Activated CD8-positive, alpha-beta memory T cell treated with anti-CD3 and anti-CD28 coated beads, Interleukin-2, amount 10 ng/mL, durations not matched to agents 7 days and 5 days (primary cell): ENCODE measurements around the gene LENG9. TPM values are rescaled to one million over a fixed set of nuclear protein-coding genes. Genes with fewer than 3 reads are reported as not detected.
"Not testable (repeated sequence)": the region's sequence is repeated elsewhere in the genome, so short reads cannot be mapped to it uniquely, and the experiment has no call there.

Experiments used
- ATAC-seq: fragments of 150-1000 bp; cut with Tn5 transposase; one replicate; pipeline ENCODE4 v1.10.0; 2021; ENCODE audit warnings: moderate library complexity
- CTCF ChIA-PET: fragments of 350-600 bp; sonication (Branson Sonifier 250); formaldehyde crosslinking; loops from one replicate; lab custom pipeline; 2021; ENCODE audit warnings: antibody characterized with exemption; lab: Charles Lee
- DNase-seq: peaks from one replicate; pipeline ENCODE4 v3.0.0-alpha.2; 2020
- H3K27ac Mint-ChIP-seq: one replicate; pipeline ENCODE4 v1.8.0; 2021; ENCODE audit warnings: mild to moderate bottlenecking, mixed read lengths
- H3K27me3 Mint-ChIP-seq: one replicate; pipeline ENCODE4 v1.8.0; 2021; ENCODE audit warnings: mixed read lengths
- H3K36me3 Mint-ChIP-seq: one replicate; pipeline ENCODE4 v1.8.0; 2021; ENCODE audit warnings: mild to moderate bottlenecking, mixed read lengths
- H3K4me1 Mint-ChIP-seq: one replicate; pipeline ENCODE4 v1.8.0; 2021; ENCODE audit warnings: mixed read lengths
- H3K4me3 Mint-ChIP-seq: one replicate; pipeline ENCODE4 v1.8.0; 2021; ENCODE audit warnings: mild to moderate bottlenecking, moderate library complexity, mixed read lengths
- H3K9me3 Mint-ChIP-seq: one replicate; pipeline ENCODE4 v1.8.0; 2022; ENCODE audit warnings: low read depth, mixed read lengths
- total RNA-seq, 2 experiments: library from RNA; stranded (reverse); gene quantifications; one replicate each; pipeline ENCODE4 v1.2.3, GENCODE V29; 2021

LENG9 gene
- total RNA-seq, 2 experiments from 2014 or later = 6.3 to 7.2 TPM

- peaks cover 55% of the 10 kb centered on the region for H3K27me3 Mint-ChIP-seq
- CTCF ChIA-PET = interaction anchor here (1.0 to 1.9 kb wide), 3 partner anchors 9 to 204 kb away, joined by 3 to 7 read pairs (median 3); no protein-coding TSS in a partner anchor
- H3K4me1 Mint-ChIP-seq = peaks cover 4% of the 10 kb centered on the region
- H3K27ac Mint-ChIP-seq = no peak within 1 kb of the TSS
- H3K4me3 Mint-ChIP-seq = no peak within 1 kb of the TSS
- DNase-seq (no peak), ATAC-seq (peak; percentile 36)
- H3K9me3 Mint-ChIP-seq = no peaks in the 10 kb centered on the region
- H3K36me3 Mint-ChIP-seq = no peaks in the 10 kb centered on the region
Observed at GRCh38 chr19:54473071-54473891, 9.7 kb upstream of the LENG9 start, which contains the start of gene CDC42EP5. Gene CDC42EP5 (minus strand): TSS chr19:54473296. CDS start chr19:54465547, 7,749 bp downstream.

- Mint-ChIP-seq H3K36me3 (no peaks in the 10 kb centered on the region), H3K4me3 (no peak overlapping the region), H3K27ac (no peak overlapping the region), H3K27me3 (peaks cover 43% of the 10 kb centered on the region), H3K9me3 (no peaks in the 10 kb centered on the region), H3K4me1 (peaks cover 4% of the 10 kb centered on the region)
- DNase-seq = no peak
- CTCF ChIA-PET = no interaction called here
- peak; percentile 47 for ATAC-seq
Observed at GRCh38 chr19:54470991-54471782, 7.6 kb upstream of the LENG9 start.

- H3K4me1 Mint-ChIP-seq = peaks cover 4% of the 10 kb centered on the region
- no peak overlapping the region for H3K27ac Mint-ChIP-seq
- H3K4me3 Mint-ChIP-seq = no peak overlapping the region
- CTCF ChIA-PET = interaction anchor here (2.0 kb wide), 1 partner anchor 9 kb away, joined by 7 read pairs; no protein-coding TSS in a partner anchor
- peaks cover 47% of the 10 kb centered on the region for H3K27me3 Mint-ChIP-seq
- no peaks in the 10 kb centered on the region for H3K9me3 Mint-ChIP-seq
- ATAC-seq (no peak), DNase-seq (no peak)
- no peaks in the 10 kb centered on the region for H3K36me3 Mint-ChIP-seq
Observed at GRCh38 chr19:54470276-54470887, 6.8 kb upstream of the LENG9 start.

GRCh38 chr19:54469496-54469934 is 5.9 kb upstream of the LENG9 start:
- Mint-ChIP-seq H3K4me1 (peaks cover 4% of the 10 kb centered on the region), H3K27ac (no peak overlapping the region), H3K27me3 (peaks cover 47% of the 10 kb centered on the region), H3K9me3 (no peaks in the 10 kb centered on the region), H3K4me3 (no peak overlapping the region), H3K36me3 (no peaks in the 10 kb centered on the region)
- DNase-seq (no peak), ATAC-seq (no peak)
- CTCF ChIA-PET = interaction anchor here (2.0 kb wide), 1 partner anchor 10 kb away, joined by 7 read pairs; no protein-coding TSS in a partner anchor

GRCh38 chr19:54466110-54466480 is 2.5 kb upstream of the LENG9 start:
- peaks cover 21% of the 10 kb centered on the region for H3K4me1 Mint-ChIP-seq
- peak overlapping the region; percentile 22 for H3K4me3 Mint-ChIP-seq
- H3K36me3 Mint-ChIP-seq, ATAC-seq, DNase-seq, H3K27ac Mint-ChIP-seq, H3K9me3 Mint-ChIP-seq: not testable (repeated sequence)
- CTCF ChIA-PET = interaction anchor here (1.0 kb wide), 1 partner anchor 13 kb away, joined by 4 read pairs; no protein-coding TSS in a partner anchor
- peaks cover 33% of the 10 kb centered on the region for H3K27me3 Mint-ChIP-seq

- Mint-ChIP-seq H3K4me1 (peaks cover 18% of the 10 kb centered on the region), H3K27me3 (peaks cover 29% of the 10 kb centered on the region), H3K36me3 (peaks cover 11% of the 10 kb centered on the region), H3K4me3 (peak overlapping the region; percentile 22), H3K27ac (no peak overlapping the region), H3K9me3 (no peaks in the 10 kb centered on the region)
- DNase-seq (no peak), ATAC-seq (no peak)
- CTCF ChIA-PET = interaction anchor here (1.0 kb wide), 2 partner anchors 13 to 16 kb away, joined by 4 read pairs; no protein-coding TSS in a partner anchor
Observed at GRCh38 chr19:54465426-54466109, 2.0 kb upstream of the LENG9 start.

GRCh38 chr19:54464630-54465425 is 1.2 kb upstream of the LENG9 start:
- H3K4me3 Mint-ChIP-seq = peak overlapping the region; percentile 76
- peak; percentile 94 for DNase-seq
- peaks cover 11% of the 10 kb centered on the region for H3K36me3 Mint-ChIP-seq
- peaks cover 18% of the 10 kb centered on the region for H3K4me1 Mint-ChIP-seq
- CTCF ChIA-PET = interaction anchor here (1.0 kb wide), 1 partner anchor 17 kb away, joined by 4 read pairs; no protein-coding TSS in a partner anchor
- peak overlapping the region; percentile 87 for H3K27ac Mint-ChIP-seq
- H3K27me3 Mint-ChIP-seq = peaks cover 21% of the 10 kb centered on the region
- peak; percentile 55 for ATAC-seq
- no peaks in the 10 kb centered on the region for H3K9me3 Mint-ChIP-seq

- DNase-seq (peak; percentile 97), ATAC-seq (peak; percentile 65)
- Mint-ChIP-seq H3K9me3 (no peaks in the 10 kb centered on the region), H3K4me1 (peaks cover 22% of the 10 kb centered on the region), H3K4me3 (peak overlapping the region; percentile 76), H3K27me3 (peaks cover 15% of the 10 kb centered on the region), H3K36me3 (peaks cover 15% of the 10 kb centered on the region), H3K27ac (peak overlapping the region; percentile 87)
- CTCF ChIA-PET = interaction anchor here (0.8 to 1.5 kb wide), 5 partner anchors 14 to 304 kb away, joined by 3 to 8 read pairs (median 4); partner anchors contain the start of gene LENG8
Observed at GRCh38 chr19:54464044-54464629, 559 bp upstream of the LENG9 start.

- Mint-ChIP-seq H3K27ac (peak overlapping the region; percentile 87), H3K36me3 (peaks cover 27% of the 10 kb centered on the region), H3K9me3 (no peaks in the 10 kb centered on the region), H3K4me3 (peak overlapping the region; percentile 76), H3K27me3 (peaks cover 4% of the 10 kb centered on the region), H3K4me1 (peaks cover 22% of the 10 kb centered on the region)
- CTCF ChIA-PET = interaction anchor here (0.8 to 1.9 kb wide), 6 partner anchors 13 to 303 kb away, joined by 3 to 8 read pairs (median 4); partner anchors contain the start of gene LENG8
- ATAC-seq = peak; percentile 21
- DNase-seq = peak; percentile 80
Observed at GRCh38 chr19:54462655-54463530, 685 bp downstream of the LENG9 start.

GRCh38 chr19:54462047-54462654 is 1.4 kb downstream of the LENG9 start:
- Mint-ChIP-seq H3K27me3 (peaks cover 4% of the 10 kb centered on the region), H3K27ac (peak overlapping the region; percentile 83), H3K36me3 (peaks cover 30% of the 10 kb centered on the region), H3K4me1 (peaks cover 22% of the 10 kb centered on the region), H3K4me3 (peak overlapping the region; percentile 67), H3K9me3 (no peaks in the 10 kb centered on the region)
- DNase-seq = no peak
- CTCF ChIA-PET = interaction anchor here (1.1 to 1.9 kb wide), 2 partner anchors 12 to 13 kb away, joined by 4 to 5 read pairs; partner anchors contain the start of gene LENG8
- no peak for ATAC-seq
